Effector memory CD4-positive, alpha-beta T cell (primary cell): Measurements from ENCODE around the gene CHRNA10.

Source experiments
- DNase-seq, 3 donors: peaks; one replicate each; pipeline ENCODE4 v3.0.0-alpha.2; 2020
- H3K27ac ChIP-seq: 2 replicates; pipeline ENCODE4 v1.7.0; 2013; ENCODE audit warnings: mild to moderate bottlenecking, low read length, moderate library complexity; ENCODE audit not compliant: insufficient read depth, poor library complexity, severe bottlenecking
- H3K27me3 ChIP-seq: replicated peaks from 2 replicates; pipeline ENCODE4 v1.7.0; 2013; ENCODE audit warnings: mild to moderate bottlenecking, low read length; ENCODE audit not compliant: insufficient read depth, control insufficient read depth, poor library complexity, severe bottlenecking
- H3K36me3 ChIP-seq: 2 replicates; pipeline ENCODE4 v1.7.0; 2013; ENCODE audit warnings: mild to moderate bottlenecking, low read length, moderate library complexity; ENCODE audit not compliant: control insufficient read depth, insufficient read depth
- H3K4me1 ChIP-seq: 2 replicates; pipeline ENCODE4 v1.7.0; 2013; ENCODE audit warnings: low read length, mild to moderate bottlenecking; ENCODE audit not compliant: control insufficient read depth, insufficient read depth, poor library complexity, severe bottlenecking
- H3K4me3 ChIP-seq: 2 replicates; pipeline ENCODE4 v1.7.0; 2013; ENCODE audit warnings: low read length, low read depth, mild to moderate bottlenecking; ENCODE audit not compliant: insufficient read depth, poor library complexity, severe bottlenecking
- H3K9me3 ChIP-seq: 2 replicates; pipeline ENCODE4 v1.7.0; 2013; ENCODE audit warnings: mild to moderate bottlenecking, low read length, moderate library complexity; ENCODE audit not compliant: control insufficient read depth
- total RNA-seq, 3 donors: gene quantifications; one replicate each; lab custom pipeline; 2026; lab: John Stamatoyannopoulos, UW

Gene CHRNA10
- total RNA-seq, result 0.35 to 1.4 (median 1.2) reads per million in 3 donors

- Histone ChIP-seq H3K9me3 (no peaks in the 10 kb centered on the region), H3K27me3 (no peaks in the 10 kb centered on the region), H3K27ac (no peak within 1 kb of the TSS), H3K36me3 (peaks cover 71% of the 10 kb centered on the region), H3K4me3 (no peak within 1 kb of the TSS), H3K4me1 (no peaks in the 10 kb centered on the region)
- no peak for DNase-seq
Measured at GRCh38 chr11:3671334-3672254, at the start of gene CHRNA10. TSS of gene CHRNA10 (minus strand) at chr11:3671384. CDS start at chr11:3671312, 72 bp downstream.

GRCh38 chr11:3712274-3712673 is 41.1 kb upstream of the CHRNA10 start:
- no peak overlapping the region for H3K27ac ChIP-seq
- H3K9me3 ChIP-seq, result no peaks in the 10 kb centered on the region
- H3K27me3 ChIP-seq, result no peaks in the 10 kb centered on the region
- H3K4me1 ChIP-seq, result no peaks in the 10 kb centered on the region
- peaks cover 65% of the 10 kb centered on the region for H3K36me3 ChIP-seq
- no peak for DNase-seq
- no peak overlapping the region for H3K4me3 ChIP-seq

DNA sequence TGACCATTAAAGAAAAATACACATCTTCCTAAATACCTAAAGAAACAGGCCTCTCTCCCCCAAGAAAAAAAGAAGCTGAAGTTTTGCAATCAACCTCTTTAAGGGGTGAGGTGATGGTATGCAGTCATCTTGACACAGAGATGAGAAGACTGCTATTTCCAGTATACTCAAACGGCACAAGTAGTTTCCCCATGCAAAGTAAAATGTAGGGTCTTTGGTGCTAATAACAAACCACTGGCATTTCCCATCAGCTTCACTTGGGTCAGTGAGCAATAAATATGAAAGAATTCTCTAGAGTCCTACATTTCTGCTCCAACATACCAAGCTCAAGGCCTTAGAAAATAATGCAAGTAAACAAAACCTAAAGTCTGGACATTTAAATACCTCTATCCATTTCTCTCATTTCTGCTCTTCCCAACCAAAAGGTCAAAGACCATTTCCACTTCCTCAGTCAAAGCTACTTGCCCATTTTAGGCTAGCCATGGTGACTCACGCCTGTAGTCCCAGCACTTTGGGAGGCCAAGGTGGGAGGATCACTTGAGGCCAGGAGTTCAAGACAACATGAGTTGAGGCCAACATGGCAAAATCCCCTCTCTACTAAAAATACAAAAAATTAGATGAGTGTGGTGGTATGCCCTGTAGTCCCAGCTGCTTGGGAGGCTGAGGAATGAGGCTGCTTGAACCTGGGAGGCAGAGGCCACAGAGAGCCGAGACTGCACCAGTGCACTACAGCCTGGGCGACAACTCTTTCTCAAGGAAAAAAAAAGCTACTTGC is 39.5 kb upstream of the CHRNA10 start:
- no peaks in the 10 kb centered on the region for H3K4me1 ChIP-seq
- no peaks in the 10 kb centered on the region for H3K27me3 ChIP-seq
- H3K27ac ChIP-seq, result no peak overlapping the region
- no peaks in the 10 kb centered on the region for H3K9me3 ChIP-seq
- H3K4me3 ChIP-seq, result no peak overlapping the region
- no peak for DNase-seq
- peaks cover 60% of the 10 kb centered on the region for H3K36me3 ChIP-seq

DNA sequence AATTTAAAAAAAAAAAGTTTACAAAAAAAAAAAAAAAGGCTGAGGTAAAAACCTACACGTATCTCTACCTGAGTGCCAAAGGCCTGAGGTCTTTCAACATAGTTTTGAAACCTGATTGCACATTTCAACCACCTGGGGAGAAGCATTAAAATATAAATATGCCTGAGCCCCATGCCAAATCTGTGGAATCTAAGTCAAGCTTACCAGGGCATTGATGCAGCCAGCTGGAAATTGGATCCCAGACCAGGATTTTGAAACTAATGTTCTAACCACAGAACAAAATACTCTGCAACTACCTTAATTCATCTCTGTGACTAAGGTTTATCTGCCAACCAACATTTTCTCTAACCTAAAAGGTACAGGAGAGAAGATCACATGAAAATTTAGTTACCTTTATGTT is 38.8 kb upstream of the CHRNA10 start:
- DNase-seq, result no peak
- Histone ChIP-seq H3K9me3 (no peaks in the 10 kb centered on the region), H3K27me3 (no peaks in the 10 kb centered on the region), H3K4me3 (no peak overlapping the region), H3K27ac (no peak overlapping the region), H3K36me3 (peaks cover 60% of the 10 kb centered on the region), H3K4me1 (no peaks in the 10 kb centered on the region)

DNA sequence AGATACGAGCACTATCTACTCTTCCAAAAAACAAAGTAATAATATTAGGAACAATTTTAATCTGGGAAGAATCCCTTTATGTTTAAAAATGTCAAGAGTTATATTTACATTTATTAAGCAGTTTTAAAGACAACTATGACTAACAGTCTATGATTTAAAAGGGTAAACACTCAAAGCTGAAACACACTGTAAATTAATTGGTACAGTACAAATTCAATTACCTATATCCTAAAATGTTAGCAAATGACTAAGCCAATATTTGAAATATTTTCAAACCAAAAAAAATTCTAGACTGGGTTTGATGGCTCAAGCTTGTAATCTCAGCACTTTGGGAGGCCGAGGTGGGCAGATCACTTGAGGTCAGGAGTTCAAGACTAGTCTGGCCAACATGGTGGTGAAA is 36.0 kb upstream of the CHRNA10 start:
- no peaks in the 10 kb centered on the region for H3K9me3 ChIP-seq
- peaks cover 54% of the 10 kb centered on the region for H3K36me3 ChIP-seq
- H3K4me1 ChIP-seq, result no peaks in the 10 kb centered on the region
- H3K27me3 ChIP-seq, result no peaks in the 10 kb centered on the region
- no peak for DNase-seq
- H3K27ac ChIP-seq, result no peak overlapping the region
- H3K4me3 ChIP-seq, result no peak overlapping the region

GRCh38 chr11:3703383-3703782 is 32.2 kb upstream of the CHRNA10 start:
- Histone ChIP-seq H3K36me3 (peaks cover 59% of the 10 kb centered on the region), H3K27me3 (no peaks in the 10 kb centered on the region), H3K4me3 (no peak overlapping the region), H3K27ac (no peak overlapping the region), H3K9me3 (no peaks in the 10 kb centered on the region), H3K4me1 (no peaks in the 10 kb centered on the region)
- DNase-seq, result no peak

DNA sequence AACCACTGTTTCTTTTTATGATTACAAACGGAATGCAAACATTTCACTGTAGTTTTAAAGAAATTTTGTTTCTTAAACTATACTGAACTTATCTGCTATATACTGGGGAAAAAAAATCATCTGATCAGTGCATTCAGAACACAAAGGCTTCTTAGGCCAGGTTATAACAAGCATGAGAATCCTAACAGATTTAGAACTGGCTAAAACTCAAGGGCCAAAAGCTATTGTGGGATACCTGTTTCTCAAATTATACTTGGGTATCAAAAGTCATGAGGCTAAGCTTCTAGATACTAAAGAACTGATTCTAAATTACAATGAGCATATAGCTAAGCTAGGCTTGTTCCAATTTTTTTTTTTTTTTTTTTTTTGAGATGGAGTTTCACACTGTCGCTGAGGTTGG is 29.7 kb upstream of the CHRNA10 start:
- Histone ChIP-seq H3K4me3 (no peak overlapping the region), H3K4me1 (no peaks in the 10 kb centered on the region), H3K9me3 (no peaks in the 10 kb centered on the region), H3K36me3 (peaks cover 59% of the 10 kb centered on the region), H3K27ac (no peak overlapping the region), H3K27me3 (no peaks in the 10 kb centered on the region)
- no peak for DNase-seq

GRCh38 chr11:3700410-3700809 is 29.2 kb upstream of the CHRNA10 start:
- Histone ChIP-seq H3K36me3 (peaks cover 60% of the 10 kb centered on the region), H3K27ac (no peak overlapping the region), H3K4me3 (no peak overlapping the region), H3K4me1 (no peaks in the 10 kb centered on the region), H3K27me3 (no peaks in the 10 kb centered on the region), H3K9me3 (no peaks in the 10 kb centered on the region)
- DNase-seq, result no peak

DNA sequence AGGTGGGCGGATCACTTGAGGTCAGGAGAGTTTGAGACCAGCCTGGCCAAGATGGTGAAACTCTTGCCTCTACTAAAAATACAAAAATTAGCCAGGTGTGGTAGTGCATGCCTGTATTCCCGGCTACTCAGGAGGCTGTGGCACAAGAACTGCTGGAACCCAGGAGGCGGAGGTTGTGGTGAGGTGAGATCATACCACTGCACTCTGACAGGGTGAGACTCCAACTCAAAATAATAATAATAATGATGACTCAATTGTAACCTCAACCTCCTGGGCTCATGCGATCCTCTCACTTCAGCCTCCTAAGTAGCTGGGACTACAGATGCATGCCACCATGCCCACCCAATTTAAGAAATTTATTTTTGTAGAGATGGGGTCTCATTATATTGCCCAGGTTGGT is 15.6 kb upstream of the CHRNA10 start:
- Histone ChIP-seq H3K9me3 (no peaks in the 10 kb centered on the region), H3K36me3 (peaks cover 76% of the 10 kb centered on the region), H3K27ac (no peak overlapping the region), H3K4me3 (no peak overlapping the region), H3K27me3 (no peaks in the 10 kb centered on the region), H3K4me1 (no peaks in the 10 kb centered on the region)
- DNase-seq, result no peak

DNA sequence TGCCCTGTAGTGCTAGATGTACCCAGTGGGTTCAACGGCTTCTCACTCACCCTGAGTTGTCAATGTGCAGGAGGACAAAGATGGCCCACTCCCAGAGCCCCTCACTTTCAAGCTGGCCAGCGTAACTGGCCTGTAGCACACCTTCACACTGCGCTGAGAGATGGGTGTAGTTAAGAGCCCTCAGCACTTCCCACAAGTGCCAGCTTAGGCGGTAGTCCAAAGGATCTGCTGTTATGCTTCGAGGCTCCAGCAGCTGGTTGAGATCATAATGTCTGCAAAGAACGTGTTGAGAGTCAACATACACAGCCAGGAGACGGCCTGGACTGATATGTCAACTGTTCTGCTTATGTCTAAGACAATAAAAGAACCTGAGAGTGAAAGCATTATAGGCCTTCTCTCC is 14.7 kb upstream of the CHRNA10 start:
- Histone ChIP-seq H3K4me1 (no peaks in the 10 kb centered on the region), H3K36me3 (peaks cover 77% of the 10 kb centered on the region), H3K4me3 (no peak overlapping the region), H3K27ac (no peak overlapping the region), H3K27me3 (no peaks in the 10 kb centered on the region), H3K9me3 (no peaks in the 10 kb centered on the region)
- DNase-seq, result no peak
